Psoas muscle (tissue), 8 donors: ENCODE measurements around the gene WASHC3. TPM values are rescaled to one million over a fixed set of nuclear protein-coding genes. Genes with fewer than 3 reads are reported as not detected.
"Not testable (repeated sequence)": the region's sequence is repeated elsewhere in the genome, so short reads cannot be mapped to it uniquely, and the experiment has no call there.

Experiments
- ATAC-seq, 4 donors: fragments of 200-7000 bp; cut with Tn5 transposase; one replicate each; pipeline ENCODE4 v1.9.1; 2020; ENCODE audit warnings: moderate library complexity in 3 of 4, mild to moderate bottlenecking in 2 of 4
- DNase-seq, 2 donors: peaks; one replicate each; pipeline ENCODE4 v3.0.0-alpha.2; 2020
- H3K27ac ChIP-seq: fragments of 200-600 bp; one replicate; pipeline ENCODE4 v1.8.0; 2022
- H3K27me3 ChIP-seq, 3 donors: fragments of 200-600 bp in 1 of 3; one replicate each; pipeline versions ENCODE4 v1.6.1 to v1.8.0; 2013 to 2022; ENCODE audit warnings: low read length in 2 of 3, mild to moderate bottlenecking in 2 of 3, moderate library complexity in 1 of 3; ENCODE audit not compliant: insufficient read depth in 3 of 3
- H3K36me3 ChIP-seq, 2 donors: fragments of 200-600 bp in 1 of 2; one replicate each; pipeline versions ENCODE4 v1.6.1 to v1.8.0; 2013 to 2022; ENCODE audit warnings: low read depth in 1 of 2, mild to moderate bottlenecking in 1 of 2, moderate library complexity in 1 of 2; ENCODE audit not compliant: insufficient read depth in 1 of 2
- H3K4me1 ChIP-seq: fragments of 200-600 bp; one replicate; pipeline ENCODE4 v1.8.0; 2022
- H3K4me3 ChIP-seq: fragments of 200-600 bp; one replicate; pipeline ENCODE4 v1.8.0; 2022; ENCODE audit warnings: mild to moderate bottlenecking
- H3K9me3 ChIP-seq: fragments of 200-600 bp; one replicate; pipeline ENCODE4 v1.8.0; 2022
- WGBS, 3 donors: extraction: QIAGEN DNeasy Blood & Tissue Kit; methylation state at CpG; one replicate each; pipeline versions ENCODE4 v1.1.6 to v1.1.7; 2013; 5-methylcytosine and 5-hydroxymethylcytosine counted together
- intact Hi-C, 2 donors: fragments of 100-400 bp; cut with DNase I; formaldehyde crosslinking; loops; one replicate each; pipeline versions ENCODE4 v1.11.0 to v1.14.2; 2022
- polyA plus RNA-seq, 3 donors: library from polyadenylated mRNA; stranded (reverse); fragments of 200-250 nt; gene quantifications; one replicate each; pipeline ENCODE4 v1.2.3, GENCODE V29; 2013
- total RNA-seq, 4 donors: library from RNA; stranded (reverse); fragmentation: NEBNext Ultra II Directional in 2 of 4; extraction: Animal tissue kit (Norgen Biotek cat#: 25700) in 2 of 4; gene quantifications; one replicate each; pipeline versions ENCODE4 v1.2.1 to v1.2.4, GENCODE V29; 2021 to 2023
- TF ChIP-seq, protein P1 (sequence below): fragments of 200-600 bp; IDR thresholded peaks from one replicate; pipeline ENCODE4 v1.8.0; 2022; ENCODE audit warnings: antibody characterized with exemption
- donor health status: healthy with polysubstance abuse.
- donor health status: DM: no; HTN: no; CAD: no; lungs with moderate emphysema.
- donor health status: Bipolar disorder and iron deficiency.
- donor health status: healthy.
- donor health status: DM: yes; HTN: yes; CAD: no.
- donor health status: DM: no; HTN: no; CAD: no.
- donor health status: DM: no; HTN: no; CAD: no.
- donor health status: DM: yes; HTN: yes; CAD: no.

Gene WASHC3
- total and polyA plus RNA-seq, 7 donors = 25.6 to 71.2 (median 32.7) TPM

DNA sequence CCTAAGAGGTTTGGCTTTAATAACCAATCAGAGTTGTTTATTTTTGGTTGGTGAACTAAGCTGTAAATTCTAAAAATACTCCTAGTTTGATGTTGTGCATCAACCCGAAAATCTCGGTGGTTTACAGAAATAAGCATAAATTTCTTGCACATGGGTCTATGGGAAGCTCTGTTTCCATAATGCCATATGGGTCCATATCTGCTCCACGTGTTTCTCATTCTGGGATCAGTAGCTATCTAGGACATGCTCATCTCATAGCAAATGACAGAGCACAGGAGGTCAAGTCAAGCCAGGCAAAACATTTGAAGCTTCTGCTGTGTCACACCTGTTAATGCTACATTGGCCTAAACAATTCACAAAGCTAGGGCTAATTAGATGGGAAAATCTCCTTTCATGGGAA is 35.1 kb upstream of the WASHC3 start:
- intact Hi-C loops = no loop called here
- H3K36me3 ChIP-seq = peaks cover 0 to 31% of the 10 kb centered on the region in 2 donors
- DNase-seq (no peak), ATAC-seq (peak in 3 of 4 donors; percentile 55 to 58 (median 55))
- TF ChIP-seq, protein P1, sequence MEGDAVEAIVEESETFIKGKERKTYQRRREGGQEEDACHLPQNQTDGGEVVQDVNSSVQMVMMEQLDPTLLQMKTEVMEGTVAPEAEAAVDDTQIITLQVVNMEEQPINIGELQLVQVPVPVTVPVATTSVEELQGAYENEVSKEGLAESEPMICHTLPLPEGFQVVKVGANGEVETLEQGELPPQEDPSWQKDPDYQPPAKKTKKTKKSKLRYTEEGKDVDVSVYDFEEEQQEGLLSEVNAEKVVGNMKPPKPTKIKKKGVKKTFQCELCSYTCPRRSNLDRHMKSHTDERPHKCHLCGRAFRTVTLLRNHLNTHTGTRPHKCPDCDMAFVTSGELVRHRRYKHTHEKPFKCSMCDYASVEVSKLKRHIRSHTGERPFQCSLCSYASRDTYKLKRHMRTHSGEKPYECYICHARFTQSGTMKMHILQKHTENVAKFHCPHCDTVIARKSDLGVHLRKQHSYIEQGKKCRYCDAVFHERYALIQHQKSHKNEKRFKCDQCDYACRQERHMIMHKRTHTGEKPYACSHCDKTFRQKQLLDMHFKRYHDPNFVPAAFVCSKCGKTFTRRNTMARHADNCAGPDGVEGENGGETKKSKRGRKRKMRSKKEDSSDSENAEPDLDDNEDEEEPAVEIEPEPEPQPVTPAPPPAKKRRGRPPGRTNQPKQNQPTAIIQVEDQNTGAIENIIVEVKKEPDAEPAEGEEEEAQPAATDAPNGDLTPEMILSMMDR = no peak
- H3K4me3 ChIP-seq = no peak overlapping the region
- peaks cover 5% of the 10 kb centered on the region for H3K4me1 ChIP-seq
- no peak overlapping the region for H3K27ac ChIP-seq
- WGBS, 3 donors = 53 to 71% (median 59%) methylated on average over 3 of the region's 3 CpGs
- H3K9me3 ChIP-seq = no peaks in the 10 kb centered on the region
- H3K27me3 ChIP-seq = no peaks in the 10 kb centered on the region

DNA sequence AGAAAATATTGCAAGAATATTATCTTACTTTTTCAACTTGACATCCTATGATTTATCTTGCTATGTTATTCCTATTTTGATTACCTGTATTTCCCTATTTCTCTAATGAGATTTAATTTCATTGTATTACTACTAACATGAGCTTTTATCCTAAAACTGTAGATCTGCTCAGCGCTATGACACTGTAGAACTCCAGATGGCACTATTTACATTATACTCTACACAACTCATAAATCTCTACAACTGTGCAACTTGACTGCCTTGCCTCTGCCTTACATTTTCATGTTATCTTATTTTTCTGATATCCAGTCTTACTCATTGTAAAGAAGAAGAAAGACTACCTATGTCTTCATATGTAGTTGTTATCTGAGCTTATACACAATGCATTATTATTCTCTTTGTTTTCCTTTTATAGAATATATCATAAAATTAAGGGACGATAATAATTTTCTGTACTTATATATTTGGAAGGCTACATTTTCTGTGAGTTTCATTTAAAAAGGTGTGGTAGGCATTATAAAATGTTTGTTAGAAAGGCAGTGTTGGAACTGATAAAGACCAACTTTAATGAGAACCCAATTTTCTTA is 34.0 kb upstream of the WASHC3 start:
- Histone ChIP-seq H3K27me3 (no peaks in the 10 kb centered on the region), H3K9me3 (no peaks in the 10 kb centered on the region), H3K36me3 (peaks cover 0 to 30% of the 10 kb centered on the region in 2 donors), H3K4me1 (peaks cover 5% of the 10 kb centered on the region), H3K27ac (no peak overlapping the region), H3K4me3 (no peak overlapping the region)
- ATAC-seq (no peak), DNase-seq (no peak)
- WGBS, 3 donors = 89 to 92% (median 89%) methylated on average over 2 of the region's 2 CpGs
- intact Hi-C loops = no loop called here
- TF ChIP-seq, protein P1 = peak; percentile 23

DNA sequence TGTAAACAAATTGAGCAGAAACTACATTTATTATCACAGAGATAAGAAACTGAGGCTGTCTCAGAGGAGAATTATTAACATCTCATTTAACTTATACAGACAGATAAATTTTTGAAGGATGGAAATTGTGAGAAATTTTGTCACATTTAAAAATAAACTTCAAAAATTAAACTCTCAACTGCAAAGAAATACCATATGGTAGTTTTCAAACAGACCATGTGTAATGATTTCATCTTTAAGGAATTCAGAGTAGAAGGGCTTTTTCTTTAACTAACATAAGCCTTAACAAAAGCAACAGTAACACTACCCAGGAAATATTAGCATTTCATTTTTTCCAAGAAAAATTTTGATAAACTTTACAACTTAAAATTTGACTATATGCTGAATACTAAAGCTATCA is 31.5 kb upstream of the WASHC3 start:
- peaks cover 0 to 9% of the 10 kb centered on the region in 2 donors for H3K36me3 ChIP-seq
- H3K9me3 ChIP-seq = no peaks in the 10 kb centered on the region
- no peak overlapping the region for H3K27ac ChIP-seq
- no peaks in the 10 kb centered on the region for H3K27me3 ChIP-seq
- ATAC-seq (no peak), DNase-seq (no peak)
- H3K4me1 ChIP-seq = peaks cover 5% of the 10 kb centered on the region
- intact Hi-C loops = no loop called here
- no peak overlapping the region for H3K4me3 ChIP-seq
- TF ChIP-seq, protein P1 = no peak

DNA sequence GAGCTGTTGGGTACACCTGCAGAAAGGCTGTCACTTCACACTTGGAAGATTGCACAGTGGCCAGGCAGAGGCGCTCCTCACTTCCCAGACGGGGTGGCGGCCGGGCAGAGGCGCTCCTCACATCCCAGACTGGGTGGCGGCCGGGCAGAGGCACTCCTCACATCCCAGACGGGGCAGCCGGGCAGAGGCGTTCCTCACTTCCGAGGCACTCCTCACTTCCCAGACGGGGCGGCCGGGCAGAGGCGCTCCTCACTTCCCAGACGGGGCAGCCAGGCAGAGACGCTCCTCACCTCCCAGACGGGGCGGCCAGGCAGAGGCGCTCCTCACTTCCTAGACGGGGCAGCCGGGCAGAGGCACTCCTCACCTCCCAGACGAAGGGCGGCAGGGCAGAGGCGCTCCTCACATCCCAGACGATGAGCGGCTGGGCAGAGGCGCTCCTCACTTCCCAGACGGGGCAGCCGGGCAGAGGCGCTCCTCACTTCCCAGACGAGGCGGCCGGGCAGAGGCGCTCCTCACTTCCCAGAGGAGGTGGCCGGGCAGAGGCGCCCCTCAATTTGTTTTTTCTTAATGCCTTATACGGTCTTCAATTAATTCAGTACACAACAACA is 27.5 kb upstream of the WASHC3 start:
- H3K9me3 ChIP-seq, intact Hi-C loops, H3K27me3 ChIP-seq, ATAC-seq, H3K27ac ChIP-seq, DNase-seq, H3K4me1 ChIP-seq, H3K4me3 ChIP-seq: not testable (repeated sequence)
- WGBS, 3 donors = 98 to 99% (median 98%) methylated on average over 28 to 38 of the region's 38 CpGs
- H3K36me3 ChIP-seq = peaks cover 0 to 23% of the 10 kb centered on the region in 2 donors

DNA sequence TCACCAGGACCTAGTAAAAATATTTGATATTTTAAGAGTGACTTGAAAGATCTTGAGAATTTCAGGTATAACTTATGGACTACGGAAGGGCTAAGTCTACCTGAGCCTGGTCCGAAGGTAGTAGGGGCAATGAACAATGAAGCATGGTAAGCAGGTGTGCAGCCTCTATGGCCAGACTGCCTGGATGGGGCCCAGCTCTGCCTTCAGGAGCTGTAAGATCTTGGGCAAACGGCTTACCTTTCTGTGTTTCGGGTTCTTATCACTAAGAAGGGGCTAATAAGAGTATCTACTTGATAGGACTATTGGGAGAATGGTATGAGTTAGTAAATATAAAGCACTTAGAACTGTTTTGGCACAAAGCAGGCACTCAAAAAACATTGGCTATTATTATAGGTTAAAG is 19.1 kb upstream of the WASHC3 start:
- Histone ChIP-seq H3K27me3 (no peaks in the 10 kb centered on the region), H3K4me1 (no peaks in the 10 kb centered on the region), H3K9me3 (no peaks in the 10 kb centered on the region), H3K36me3 (peaks cover 0 to 89% of the 10 kb centered on the region in 2 donors), H3K27ac (no peak overlapping the region), H3K4me3 (no peak overlapping the region)
- TF ChIP-seq, protein P1 = no peak
- ATAC-seq (no peak), DNase-seq (no peak)
- intact Hi-C loops = no loop called here
- 95 to 98% (median 95%) methylated on average over 4 of the region's 4 CpGs for WGBS, 3 donors

DNA sequence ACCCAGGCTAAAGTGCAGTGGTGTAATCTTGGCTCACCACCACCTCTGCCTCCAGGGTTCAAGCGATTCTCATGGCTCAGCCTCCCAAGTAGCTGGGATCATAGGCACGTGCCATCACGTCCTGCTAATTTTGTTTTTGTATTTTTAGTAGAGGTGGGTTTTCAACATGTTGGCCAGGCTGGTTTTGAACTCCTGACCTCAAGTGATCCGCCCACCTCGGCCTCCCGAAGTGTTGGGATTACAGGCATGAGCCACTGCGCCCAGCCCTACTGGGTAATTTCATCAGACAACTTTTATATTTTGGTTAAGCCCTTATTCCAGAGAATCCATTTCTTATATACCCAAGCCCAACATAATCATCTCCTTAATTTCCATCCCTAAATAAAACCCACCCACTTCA is 10.3 kb upstream of the WASHC3 start:
- H3K27ac ChIP-seq, H3K27me3 ChIP-seq, H3K4me3 ChIP-seq, ATAC-seq, DNase-seq, H3K9me3 ChIP-seq, intact Hi-C loops: not testable (repeated sequence)
- WGBS, 3 donors = 73 to 96% (median 86%) methylated on average over 7 of the region's 7 CpGs
- Histone ChIP-seq H3K4me1 (peaks cover 13% of the 10 kb centered on the region), H3K36me3 (peaks cover 0 to 42% of the 10 kb centered on the region in 2 donors)
